HG03520 (cell line): ENCODE results near the gene ARHGAP26.

ENCODE experiments used
- ATAC-seq: cut with Tn5 transposase; IDR thresholded peaks from one replicate; pipeline ENCODE4 v1.9.1; 2021; ENCODE audit warnings: mild to moderate bottlenecking, moderate library complexity; ENCODE audit not compliant: unreplicated experiment

ARHGAP26 gene

GRCh38 chr5:143229896-143230675 lies 459.9 kb downstream of the ARHGAP26 start:
- ATAC-seq = peak; percentile 84

- ATAC-seq = no peak
Measured at GRCh38 chr5:143230676-143230996, 460.5 kb downstream of the ARHGAP26 start.

- ATAC-seq = no peak
Measured at GRCh38 chr5:143231416-143231815, 461.2 kb downstream of the ARHGAP26 start.

GRCh38 chr5:143231973-143232812 lies 462.0 kb downstream of the ARHGAP26 start:
- no peak for ATAC-seq

GRCh38 chr5:143233031-143233430 lies 462.9 kb downstream of the ARHGAP26 start:
- no peak for ATAC-seq

- no peak for ATAC-seq
Measured at GRCh38 chr5:143234162-143234842, 464.1 kb downstream of the ARHGAP26 start.

GRCh38 chr5:143235423-143235822 lies 465.2 kb downstream of the ARHGAP26 start:
- ATAC-seq = no peak

- no peak for ATAC-seq
Measured at GRCh38 chr5:143236682-143237081, 466.5 kb downstream of the ARHGAP26 start.

- ATAC-seq = no peak
Measured at GRCh38 chr5:143237664-143238063, 467.5 kb downstream of the ARHGAP26 start.

- no peak for ATAC-seq
Measured at GRCh38 chr5:143238620-143239019, 468.4 kb downstream of the ARHGAP26 start.

- ATAC-seq = no peak
Measured at GRCh38 chr5:143239882-143240518, 469.8 kb downstream of the ARHGAP26 start.

- ATAC-seq = no peak
Measured at GRCh38 chr5:143241892-143242291, 471.7 kb downstream of the ARHGAP26 start.

GRCh38 chr5:143243103-143243502 lies 472.9 kb downstream of the ARHGAP26 start:
- ATAC-seq = no peak

GRCh38 chr5:143244000-143244736 lies 474.0 kb downstream of the ARHGAP26 start:
- ATAC-seq = no peak

- ATAC-seq = no peak
Measured at GRCh38 chr5:143244990-143245389, 474.8 kb downstream of the ARHGAP26 start.

- ATAC-seq = no peak
Measured at GRCh38 chr5:143245929-143246561, 475.9 kb downstream of the ARHGAP26 start.

GRCh38 chr5:143247134-143247815 lies 477.1 kb downstream of the ARHGAP26 start:
- no peak for ATAC-seq

GRCh38 chr5:143248391-143248790 lies 478.2 kb downstream of the ARHGAP26 start:
- no peak for ATAC-seq

GRCh38 chr5:143248822-143249579 lies 478.8 kb downstream of the ARHGAP26 start:
- no peak for ATAC-seq
